ENCODE data around the gene ACCS. TPM values are rescaled to one million over a fixed set of nuclear protein-coding genes. Genes with fewer than 3 reads are reported as not detected.

Gene ACCS
- total and polyA plus RNA-seq, 9 of the 15 experiments (the other 6 are each of a cell fraction or from before 2014, with no cell fraction given), result 4.2 to 25.9 (median 16.3) TPM

- TF ChIP-seq KDM2B (CRISPR knock-in tag; IDR thresholded peaks at IDR 0.05), result no peak
- no peak for TF ChIP-seq JUN (IDR thresholded peaks at IDR 0.05; ENCODE audit: borderline replicate concordance, low read depth, low read length)
- no peak for TF ChIP-seq JUN (CRISPR knock-in tag; IDR thresholded peaks at IDR 0.05; ENCODE audit: borderline replicate concordance)
- TF ChIP-seq MAFG (tag; conservative IDR thresholded peaks at IDR 0.05), result no peak
- no peak for TF ChIP-seq SP2 (IDR thresholded peaks at IDR 0.05; ENCODE audit: extremely low read depth, low read depth, low read length, poor library complexity, severe bottlenecking)
- FAIRE-seq, result no peak
- no peaks in the 10 kb centered on the region for H3K79me2 ChIP-seq (ENCODE audit: control insufficient read depth, insufficient read depth, low read length)
These were observed 22.8 kb downstream of the ACCS start for GRCh38 chr11:44088871-44089270.

GRCh38 chr11:44090539-44090938 lies 24.5 kb downstream of the ACCS start:
- Histone ChIP-seq H3K9me1 (ENCODE audit: control insufficient read depth, insufficient read depth, low read length) (no peaks in the 10 kb centered on the region), H4K20me1 (replicated peaks; ENCODE audit: control insufficient read depth, insufficient read depth, low read length) (no peaks in the 10 kb centered on the region), H3K4me2 (ENCODE audit: insufficient read depth, low read length) (no peak overlapping the region), H3K27ac (ENCODE audit: extremely low read depth, low read depth, low read length) (no peak overlapping the region), H3K9me3 (replicated peaks; ENCODE audit: control insufficient read depth, insufficient read depth, low read depth, low read length) (no peaks in the 10 kb centered on the region; the same call in 1 of the 2 replicates), H3K9ac (ENCODE audit: insufficient read depth in 1 of 2, low read depth in 2 of 2, low read length in 2 of 2) (no peak overlapping the region), H3K4me3 (no peak overlapping the region), H3K27me3 (ENCODE audit: control insufficient read depth in 2 of 2, insufficient read depth in 2 of 2, low read length in 2 of 2) (no peaks in the 10 kb centered on the region), H2AFZ (ENCODE audit: low read depth, low read length) (no peak overlapping the region), H3K4me1 (replicated peaks in 1 of 2; ENCODE audit: control insufficient read depth in 2 of 2, insufficient read depth in 2 of 2, low read length in 2 of 2) (peaks cover 2 to 8% of the 10 kb centered on the region in 2 experiments; a peak in 3 of 5 replicates), H3K36me3 (ENCODE audit: control insufficient read depth, insufficient read depth, low read length) (no peaks in the 10 kb centered on the region), H3K79me2 (ENCODE audit: control insufficient read depth, insufficient read depth, low read length) (peaks cover under 1% of the 10 kb centered on the region; the same call in 1 of the 3 replicates)
- FAIRE-seq (no peak), ATAC-seq (no peak), DNase-seq (ENCODE audit: extremely low read depth in 1 of 4, low spot score in 3 of 4) (no peak)
- intact Hi-C loops (cut with micrococcal nuclease) (no loop called here), in situ Hi-C loops (cut with MboI) (no loop called here)
- ChIA-PET POLR2A (interaction anchor here (0.6 kb wide), 1 partner anchor 20 kb away, joined by 3 read pairs; no protein-coding TSS in a partner anchor), CTCF (ENCODE audit: low intra/inter-chr PET ratio) (interaction anchor here (0.7 kb wide), 1 partner anchor 236 kb away, joined by 3 read pairs; no protein-coding TSS in a partner anchor)
- BruUV-seq (replicated peaks), result no TSS peak
- TF ChIP-seq MEF2A (IDR thresholded peaks at IDR 0.05; ENCODE audit: control insufficient read depth, low read depth, low read length) (no peak), ZKSCAN3 (CRISPR knock-in tag; IDR thresholded peaks at IDR 0.05) (no peak), NFRKB (IDR thresholded peaks at IDR 0.05; ENCODE audit: low read depth) (no peak), CBX5 (IDR thresholded peaks at IDR 0.05; ENCODE audit: borderline replicate concordance, low read depth) (no peak), RCOR1 (IDR thresholded peaks at IDR 0.05; ENCODE audit: borderline replicate concordance in 1 of 2, low read depth in 2 of 2, low read length in 2 of 2) (no peak), ZNF586 (CRISPR knock-in tag; conservative IDR thresholded peaks at IDR 0.05) (no peak), TCF7 (IDR thresholded peaks at IDR 0.05; ENCODE audit: borderline replicate concordance) (no peak)
- 31% methylated on average over 1 of the region's 1 CpG for WGBS (ENCODE audit: insufficient coverage, low coverage, missing lambda C conversion rate)

More at GRCh38 chr11:44088871-44089270, 22.8 kb downstream of the ACCS start:
- H2AFZ ChIP-seq (ENCODE audit: low read depth, low read length), result no peak overlapping the region
- no peak overlapping the region for H3K9ac ChIP-seq (ENCODE audit: insufficient read depth in 1 of 2, low read depth in 2 of 2, low read length in 2 of 2)
- H3K4me3 ChIP-seq, result no peak overlapping the region
- H3K9me3 ChIP-seq (replicated peaks; ENCODE audit: control insufficient read depth, insufficient read depth, low read depth, low read length), result no peaks in the 10 kb centered on the region; the same call in 1 of the 2 replicates
- 62% methylated on average over 4 of the region's 4 CpGs for WGBS (ENCODE audit: insufficient coverage, low coverage, missing lambda C conversion rate)
- no peak overlapping the region for H3K4me2 ChIP-seq (ENCODE audit: insufficient read depth, low read length)
- intact Hi-C loops (cut with micrococcal nuclease) (no loop called here), in situ Hi-C loops (cut with MboI) (no loop called here)
- no peak overlapping the region for H3K27ac ChIP-seq (ENCODE audit: extremely low read depth, low read depth, low read length)
- H3K27me3 ChIP-seq (ENCODE audit: control insufficient read depth in 2 of 2, insufficient read depth in 2 of 2, low read length in 2 of 2), result no peaks in the 10 kb centered on the region
- H4K20me1 ChIP-seq (replicated peaks; ENCODE audit: control insufficient read depth, insufficient read depth, low read length), result no peaks in the 10 kb centered on the region
- H3K36me3 ChIP-seq (ENCODE audit: control insufficient read depth, insufficient read depth, low read length), result no peaks in the 10 kb centered on the region; the same call in 2 of the 3 replicates
- ChIA-PET POLR2A (no interaction called here), CTCF (ENCODE audit: low intra/inter-chr PET ratio) (interaction anchor here (0.7 kb wide), 1 partner anchor 23 kb away, joined by 3 read pairs; the partner anchor contains the start of gene ACCS)
- DNase-seq (ENCODE audit: extremely low read depth in 1 of 4, low spot score in 3 of 4) (no peak), ATAC-seq (no peak)
- BruUV-seq (replicated peaks), result no TSS peak
- H3K9me1 ChIP-seq (ENCODE audit: control insufficient read depth, insufficient read depth, low read length), result no peaks in the 10 kb centered on the region
- no peaks in the 10 kb centered on the region for H3K4me1 ChIP-seq (replicated peaks in 1 of 2; ENCODE audit: control insufficient read depth in 2 of 2, insufficient read depth in 2 of 2, low read length in 2 of 2)
